Kasumi-1 (cell line): ENCODE data around the gene SLIT1.
A peak's percentile ranks its signal among the peaks of the same experiment; 100 is the strongest.

Experiments used
- DNase-seq, 2 experiments: peaks; one replicate each; lab custom pipeline; 2025; lab: John Stamatoyannopoulos, UW

The SLIT1 gene

GRCh38 chr10:97003151-97003803, 182.5 kb downstream of the SLIT1 start:
- DNase-seq = no peak

GRCh38 chr10:97002670-97003069, 183.1 kb downstream of the SLIT1 start:
- no peak for DNase-seq

GRCh38 chr10:97001183-97001991, 184.4 kb downstream of the SLIT1 start:
- DNase-seq = no peak

GRCh38 chr10:97000487-97001182, 185.1 kb downstream of the SLIT1 start:
- no peak for DNase-seq

GRCh38 chr10:96999987-97000386, 185.8 kb downstream of the SLIT1 start:
- no peak for DNase-seq

GRCh38 chr10:96999337-96999736, 186.4 kb downstream of the SLIT1 start:
- no peak for DNase-seq

- no peak for DNase-seq
Measured at GRCh38 chr10:96998329-96998888, 187.3 kb downstream of the SLIT1 start.

- DNase-seq = no peak
Measured at GRCh38 chr10:96996275-96996965, 189.3 kb downstream of the SLIT1 start.

- DNase-seq = no peak
Measured at GRCh38 chr10:96995851-96996250, 189.9 kb downstream of the SLIT1 start.

- DNase-seq = no peak
Measured at GRCh38 chr10:96992721-96993120, 193.0 kb downstream of the SLIT1 start.

- DNase-seq = no peak
Measured at GRCh38 chr10:96991313-96991841, 194.4 kb downstream of the SLIT1 start.

- DNase-seq = no peak
Measured at GRCh38 chr10:96988426-96988825, 197.3 kb downstream of the SLIT1 start.

- DNase-seq = no peak
Measured at GRCh38 chr10:96987842-96988175, 197.9 kb downstream of the SLIT1 start.

- no peak for DNase-seq
Measured at GRCh38 chr10:96987141-96987841, 198.5 kb downstream of the SLIT1 start.

- DNase-seq = peak in 1 of 2 experiments; percentile 6
Measured at GRCh38 chr10:96986200-96986856, 199.4 kb downstream of the SLIT1 start.

- DNase-seq = peak; percentile 99 to 100
Measured at GRCh38 chr10:96984541-96985131, 201.1 kb downstream of the SLIT1 start.

- DNase-seq = no peak
Measured at GRCh38 chr10:96982149-96982930, 203.4 kb downstream of the SLIT1 start.

GRCh38 chr10:96978621-96979154, 207.1 kb downstream of the SLIT1 start:
- no peak for DNase-seq

GRCh38 chr10:96975136-96975535, 210.6 kb downstream of the SLIT1 start:
- DNase-seq = no peak
